ENCODE results near the gene RPS27A. TPM values are rescaled to one million over a fixed set of nuclear protein-coding genes. Genes with fewer than 3 reads are reported as not detected.
"Not testable (repeated sequence)": the region's sequence is repeated elsewhere in the genome, so short reads cannot be mapped to it uniquely, and the experiment has no call there.

Gene RPS27A
- total RNA-seq (2014; rRNA removed; shearing (Covaris generic)): 2,778 and 2,978 TPM in 2 replicates

DNA sequence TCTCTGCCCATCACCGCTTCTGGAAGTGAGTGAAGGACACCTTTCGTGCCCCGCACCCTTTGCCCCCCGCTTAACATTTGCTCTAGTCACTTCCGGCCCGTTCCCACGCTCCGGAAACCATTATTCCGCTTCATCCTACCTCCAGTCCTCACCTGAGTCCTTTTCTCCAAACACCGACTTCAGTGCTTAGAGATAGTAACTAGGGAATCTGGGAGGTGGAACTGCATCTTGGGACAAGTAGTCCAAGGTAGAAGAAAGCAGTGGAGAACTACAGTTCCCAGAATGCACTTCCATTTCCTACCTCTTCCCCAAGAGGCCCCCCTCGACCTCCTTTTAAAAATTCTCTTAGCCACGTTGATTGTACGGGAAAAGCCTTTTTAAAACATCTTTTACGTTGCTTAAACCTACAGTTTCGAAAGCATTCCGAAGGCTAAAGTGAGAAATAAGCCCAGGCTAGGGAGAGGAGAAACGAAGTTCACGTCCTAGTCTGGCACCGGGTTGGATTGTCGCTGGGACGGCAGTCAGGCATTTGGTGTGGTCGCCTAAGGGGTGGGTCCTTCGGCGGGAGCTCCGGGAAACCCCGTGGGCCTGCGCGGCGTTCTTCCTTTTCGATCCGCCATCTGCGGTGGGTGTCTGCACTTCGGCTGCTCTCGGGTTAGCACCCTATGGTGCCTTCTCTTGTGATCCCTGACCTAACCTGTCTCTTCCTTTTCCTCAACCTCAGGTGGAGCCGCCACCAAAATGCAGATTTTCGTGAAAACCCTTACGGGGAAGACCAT, at the start of gene RPS27A, which contains the start of gene CLHC1:
TSS of gene RPS27A (plus strand) at position 605 of the 779 bp plus-strand sequence. CDS start at position 742, 137 bp downstream.
TSS of gene CLHC1 (minus strand) at position 210 of the 779 bp plus-strand sequence. CDS start 9,882 bp downstream, outside the sequence.
- peak within 1 kb of the TSS; percentile 76 for H3K4me3 ChIP-seq
- no peaks in the 10 kb centered on the region for H3K9me3 ChIP-seq (replicated peaks)
- peak; percentile 94 to 98 for DNase-seq
- peak within 1 kb of the TSS; percentile 94 for H3K27ac ChIP-seq
- no peaks in the 10 kb centered on the region; the same call in 1 of the 2 replicates for H3K4me1 ChIP-seq
- H3K36me3 ChIP-seq: peaks cover 43% of the 10 kb centered on the region
- no peaks in the 10 kb centered on the region for H3K27me3 ChIP-seq

- not testable (repeated sequence) for H3K9me3 ChIP-seq (replicated peaks)
These were observed 45.7 kb upstream of the RPS27A start for GRCh38 chr2:55186837-55187236.

DNA sequence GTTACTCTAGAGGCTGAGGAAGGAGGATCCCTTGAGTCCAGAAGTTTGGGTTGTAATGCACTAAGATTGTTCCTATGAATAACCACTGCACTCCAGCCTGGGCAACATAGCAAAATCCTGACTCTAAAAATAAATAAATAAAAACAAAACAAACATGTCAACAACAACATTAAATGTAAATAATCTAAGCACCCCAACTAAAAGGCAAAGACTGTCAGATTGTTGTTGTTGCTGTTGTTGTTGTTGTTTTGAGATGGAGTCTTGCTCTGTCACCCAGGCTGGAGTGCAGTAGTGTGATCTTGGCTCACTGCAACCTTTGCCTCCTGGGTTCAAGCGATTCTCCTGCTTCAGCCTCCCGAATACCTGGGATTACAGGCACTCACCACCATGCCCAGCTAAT, 40.6 kb upstream of the RPS27A start:
- not testable (repeated sequence) for H3K4me3 ChIP-seq; H3K27ac ChIP-seq; H3K4me1 ChIP-seq; H3K27me3 ChIP-seq; DNase-seq; H3K9me3 ChIP-seq (replicated peaks); H3K36me3 ChIP-seq

More at GRCh38 chr2:55186837-55187236, 45.7 kb upstream of the RPS27A start:
- not testable (repeated sequence) for H3K27ac ChIP-seq, H3K4me1 ChIP-seq, H3K36me3 ChIP-seq, H3K27me3 ChIP-seq, H3K4me3 ChIP-seq, DNase-seq

- no peak overlapping the region for H3K4me3 ChIP-seq
- H3K4me1 ChIP-seq: no peaks in the 10 kb centered on the region
- no peaks in the 10 kb centered on the region for H3K27me3 ChIP-seq
- no peak for DNase-seq
- H3K36me3 ChIP-seq: no peaks in the 10 kb centered on the region
- 0 out of 2 replicates have a peak, but pooled peaks cover 3% of the 10 kb centered on the region for H3K9me3 ChIP-seq (replicated peaks)
- H3K27ac ChIP-seq: no peak overlapping the region
These were observed 36.0 kb upstream of the RPS27A start for GRCh38 chr2:55196526-55196925.

DNA sequence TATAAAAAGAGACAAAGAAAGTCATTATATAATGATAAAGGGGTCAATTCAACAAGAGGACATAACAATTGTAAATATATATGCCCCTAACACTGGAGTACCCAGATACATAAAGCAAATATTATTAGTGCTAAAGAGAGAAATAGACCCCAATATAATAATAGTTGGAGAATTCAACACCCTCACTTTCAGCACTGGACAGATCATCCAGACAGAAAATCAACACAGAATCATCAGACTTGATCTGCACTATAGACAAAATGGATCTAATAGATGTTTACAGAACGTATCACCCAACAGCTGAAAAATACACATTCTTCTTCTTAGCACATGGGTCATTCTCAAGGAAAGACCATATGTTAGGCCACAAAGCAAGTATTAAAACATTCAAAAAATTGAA, 32.1 kb upstream of the RPS27A start:
- no peaks in the 10 kb centered on the region for H3K27me3 ChIP-seq
- peaks cover 6% of the 10 kb centered on the region; the same call in 1 of the 2 replicates for H3K9me3 ChIP-seq (replicated peaks)
- peaks cover 3% of the 10 kb centered on the region; the same call in 1 of the 2 replicates for H3K36me3 ChIP-seq
- no peak overlapping the region for H3K4me3 ChIP-seq
- DNase-seq: no peak
- H3K27ac ChIP-seq: no peak overlapping the region
- H3K4me1 ChIP-seq: no peaks in the 10 kb centered on the region

DNA sequence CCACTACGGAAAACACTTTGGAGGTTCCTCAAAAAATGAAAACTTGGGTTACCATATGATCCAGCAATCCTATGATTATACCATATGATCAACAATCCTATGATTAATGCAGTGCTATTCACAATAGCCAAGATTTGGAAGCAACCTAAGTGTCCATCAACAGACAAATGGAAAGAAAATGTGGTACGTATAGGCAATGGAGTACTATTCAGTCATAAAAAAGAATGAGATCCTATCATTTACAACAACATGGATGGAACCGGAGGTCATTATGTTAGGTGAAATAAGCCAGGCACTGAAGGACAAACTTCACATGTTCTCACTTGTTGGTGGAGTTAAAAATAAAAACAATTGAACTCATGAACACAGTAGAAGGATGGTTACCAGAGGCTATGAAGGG, 28.0 kb upstream of the RPS27A start:
- no peaks in the 10 kb centered on the region for H3K4me1 ChIP-seq
- no peaks in the 10 kb centered on the region for H3K27me3 ChIP-seq
- peaks cover 3% of the 10 kb centered on the region; the same call in 1 of the 2 replicates for H3K36me3 ChIP-seq
- peaks cover 6% of the 10 kb centered on the region; the same call in 1 of the 2 replicates for H3K9me3 ChIP-seq (replicated peaks)
- H3K27ac ChIP-seq: no peak overlapping the region
- no peak for DNase-seq
- no peak overlapping the region for H3K4me3 ChIP-seq

DNA sequence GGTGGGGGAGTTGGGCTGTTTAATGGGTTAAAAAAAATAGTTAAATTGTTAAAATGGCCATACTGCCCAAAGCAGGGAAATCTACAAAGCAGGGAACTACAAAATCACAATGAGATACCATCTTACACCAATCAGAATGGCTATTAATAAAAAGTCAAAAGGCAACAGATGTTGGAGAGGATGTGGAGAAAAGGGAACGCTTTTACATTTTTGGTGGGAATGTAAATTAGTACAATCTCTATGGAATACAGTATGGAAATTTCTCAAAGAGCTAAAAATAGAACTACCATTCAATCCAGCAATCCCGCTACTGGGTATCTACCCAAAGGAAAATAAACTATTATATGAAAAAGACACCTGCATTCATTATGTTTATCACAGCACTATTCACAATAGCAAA, 27.5 kb upstream of the RPS27A start:
- peaks cover 6% of the 10 kb centered on the region; the same call in 1 of the 2 replicates for H3K9me3 ChIP-seq (replicated peaks)
- no peaks in the 10 kb centered on the region for H3K27me3 ChIP-seq
- peaks cover 3% of the 10 kb centered on the region; the same call in 1 of the 2 replicates for H3K36me3 ChIP-seq
- no peaks in the 10 kb centered on the region for H3K4me1 ChIP-seq
- no peak overlapping the region for H3K4me3 ChIP-seq
- H3K27ac ChIP-seq: no peak overlapping the region
- no peak for DNase-seq

GRCh38 chr2:55213822-55214221, 18.7 kb upstream of the RPS27A start:
- DNase-seq: no peak
- H3K4me1 ChIP-seq: no peaks in the 10 kb centered on the region
- H3K27me3 ChIP-seq: no peaks in the 10 kb centered on the region
- no peaks in the 10 kb centered on the region for H3K9me3 ChIP-seq (replicated peaks)
- H3K36me3 ChIP-seq: no peaks in the 10 kb centered on the region
- no peak overlapping the region for H3K27ac ChIP-seq
- no peak overlapping the region for H3K4me3 ChIP-seq

DNA sequence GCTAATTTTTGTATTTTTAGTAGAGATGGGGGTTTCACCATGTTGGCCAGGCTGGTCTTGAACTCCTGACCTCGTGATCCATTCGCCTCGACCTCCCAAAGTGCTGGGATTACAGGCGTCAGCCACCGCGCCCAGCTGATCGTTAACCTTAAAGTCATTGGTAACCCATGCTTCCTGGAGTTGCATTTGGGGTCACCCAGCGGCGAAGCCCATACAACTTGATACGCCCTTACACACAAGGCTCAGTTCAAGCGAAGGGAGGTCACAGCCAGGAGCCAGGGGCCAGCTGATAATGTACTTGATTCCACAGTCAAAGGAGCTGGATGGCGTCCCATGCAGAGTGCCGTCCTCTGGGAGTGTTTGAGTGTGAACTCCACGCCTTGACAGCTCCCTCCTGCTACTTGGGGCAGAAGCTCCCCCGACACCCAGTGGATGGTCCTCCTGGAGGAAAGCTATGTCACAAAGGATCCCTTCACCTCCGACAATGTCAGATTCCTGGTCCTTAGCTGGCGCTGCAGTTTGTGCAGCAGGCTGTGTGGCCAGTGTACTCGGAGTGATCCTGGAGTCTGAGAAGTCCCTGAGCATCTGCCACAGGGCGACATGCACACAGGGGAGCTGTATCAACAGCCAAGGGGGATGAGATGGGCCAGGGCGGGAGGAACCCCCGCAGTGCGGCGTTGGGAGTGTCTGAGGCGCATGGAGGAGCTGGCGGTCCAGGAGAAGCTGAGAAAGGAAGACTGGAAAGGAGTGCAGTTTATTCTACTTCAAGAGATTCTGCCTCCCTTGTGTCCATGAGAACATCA, 8.3 kb upstream of the RPS27A start:
- H3K27me3 ChIP-seq: no peaks in the 10 kb centered on the region
- H3K9me3 ChIP-seq (replicated peaks): no peaks in the 10 kb centered on the region
- no peak overlapping the region for H3K27ac ChIP-seq
- no peak overlapping the region for H3K4me3 ChIP-seq
- H3K4me1 ChIP-seq: no peaks in the 10 kb centered on the region
- peaks cover 4% of the 10 kb centered on the region; the same call in 1 of the 2 replicates for H3K36me3 ChIP-seq
- no peak for DNase-seq

DNA sequence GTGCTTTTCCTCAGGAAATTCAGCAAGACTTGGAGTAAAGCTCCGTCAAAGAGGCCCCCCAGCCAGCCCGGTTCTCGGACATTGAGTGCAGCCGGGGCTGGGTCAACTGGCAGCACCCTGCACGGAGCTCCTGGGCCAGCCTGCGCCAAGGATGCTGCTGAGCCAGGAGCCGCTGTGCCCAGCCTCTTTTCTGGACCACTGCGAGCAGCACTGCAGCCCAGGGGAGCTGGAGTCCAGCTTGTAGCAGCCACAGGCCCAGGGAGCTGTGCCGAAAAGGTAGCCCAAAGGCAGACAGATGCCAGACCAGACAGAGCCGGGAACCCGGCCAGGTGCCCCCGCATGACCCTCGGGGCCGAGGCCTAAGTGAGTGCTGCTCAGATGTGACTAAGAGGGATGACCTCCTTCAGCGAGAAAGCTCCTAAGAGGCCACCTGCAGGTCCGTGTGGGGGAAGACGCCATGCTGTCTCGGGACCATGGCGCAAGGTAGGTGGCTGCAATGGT, 7.7 kb upstream of the RPS27A start:
- DNase-seq: no peak
- Histone ChIP-seq H3K9me3 (replicated peaks) (no peaks in the 10 kb centered on the region), H3K27ac (no peak overlapping the region), H3K4me3 (no peak overlapping the region), H3K36me3 (peaks cover 4% of the 10 kb centered on the region; the same call in 1 of the 2 replicates), H3K4me1 (no peaks in the 10 kb centered on the region), H3K27me3 (no peaks in the 10 kb centered on the region)

- H3K36me3 ChIP-seq: peaks cover 4% of the 10 kb centered on the region; the same call in 1 of the 2 replicates
- no peak overlapping the region for H3K4me3 ChIP-seq
- H3K4me1 ChIP-seq: no peaks in the 10 kb centered on the region
- no peaks in the 10 kb centered on the region for H3K9me3 ChIP-seq (replicated peaks)
- no peaks in the 10 kb centered on the region for H3K27me3 ChIP-seq
- no peak overlapping the region for H3K27ac ChIP-seq
- DNase-seq: no peak
These were observed 6.9 kb upstream of the RPS27A start for GRCh38 chr2:55225481-55226020.

- H3K27ac ChIP-seq; H3K9me3 ChIP-seq (replicated peaks); H3K4me3 ChIP-seq; DNase-seq; H3K36me3 ChIP-seq; H3K27me3 ChIP-seq; H3K4me1 ChIP-seq: not testable (repeated sequence)
These were observed 4.9 kb upstream of the RPS27A start for GRCh38 chr2:55227437-55228225.

DNA sequence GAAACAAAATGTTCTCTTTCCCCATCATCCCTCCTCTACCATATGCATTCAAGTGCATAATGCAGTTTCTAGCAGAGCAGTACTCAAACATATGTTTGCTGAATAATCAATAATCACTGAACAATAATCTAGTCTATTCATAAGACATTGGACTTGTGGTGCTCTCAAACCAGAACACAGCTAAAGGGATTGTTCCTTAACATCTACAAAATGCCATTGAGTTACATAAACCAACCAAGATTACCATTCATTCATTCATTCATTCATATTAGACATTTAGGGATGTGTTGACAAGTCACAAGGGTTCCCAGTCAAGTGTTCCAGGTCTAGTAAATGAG, 4.3 kb upstream of the RPS27A start:
- H3K9me3 ChIP-seq (replicated peaks): no peaks in the 10 kb centered on the region
- no peak overlapping the region for H3K27ac ChIP-seq
- no peaks in the 10 kb centered on the region for H3K27me3 ChIP-seq
- DNase-seq: no peak
- no peaks in the 10 kb centered on the region for H3K4me1 ChIP-seq
- H3K4me3 ChIP-seq: no peak overlapping the region
- peaks cover 7% of the 10 kb centered on the region for H3K36me3 ChIP-seq

DNA sequence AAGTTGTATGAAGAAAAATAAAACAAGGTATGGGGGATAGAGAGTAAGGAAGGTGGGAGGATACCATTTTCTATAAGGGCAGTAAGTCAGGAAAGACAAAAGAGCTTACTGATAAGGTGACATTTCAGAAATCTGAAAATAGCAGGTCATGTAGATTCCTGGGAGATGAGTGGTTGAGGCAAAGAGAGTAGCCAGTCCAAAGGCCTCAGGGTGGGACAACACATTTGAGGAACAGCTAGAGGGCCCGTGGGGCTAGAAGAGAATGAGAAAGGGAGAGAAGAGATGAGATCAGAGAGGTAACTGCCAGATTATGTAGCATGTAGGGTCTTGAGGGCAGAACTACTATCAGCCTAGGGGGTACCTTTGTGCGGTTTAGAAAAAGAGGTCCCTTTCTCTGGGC, 3.3 kb upstream of the RPS27A start:
- H3K4me1 ChIP-seq: no peaks in the 10 kb centered on the region; the same call in 1 of the 2 replicates
- DNase-seq: no peak
- no peak overlapping the region for H3K4me3 ChIP-seq
- H3K27ac ChIP-seq: no peak overlapping the region
- peaks cover 17% of the 10 kb centered on the region for H3K36me3 ChIP-seq
- no peaks in the 10 kb centered on the region for H3K27me3 ChIP-seq
- no peaks in the 10 kb centered on the region for H3K9me3 ChIP-seq (replicated peaks)
